Activated CD8-positive, alpha-beta T cell treated with anti-CD3 and anti-CD28 coated beads, Interleukin-2, amount 10 ng/mL, durations not matched to agents 7 days and 5 days (primary cell): ENCODE data around the gene ATP6V0D1. TPM values are rescaled to one million over a fixed set of nuclear protein-coding genes. Genes with fewer than 3 reads are reported as not detected.
"Not testable (repeated sequence)": the region's sequence is repeated elsewhere in the genome, so short reads cannot be mapped to it uniquely, and the experiment has no call there.

Experiments used
- ATAC-seq: fragments of 150-1000 bp; cut with Tn5 transposase; one replicate; pipeline ENCODE4 v1.10.0; 2021; ENCODE audit warnings: moderate library complexity
- CTCF ChIA-PET: fragments of 350-600 bp; sonication (Branson Sonifier 250); formaldehyde crosslinking; loops from one replicate; lab custom pipeline; 2021; ENCODE audit warnings: antibody characterized with exemption; lab: Charles Lee
- POLR2A ChIA-PET: fragments of 350-600 bp; sonication (Branson Sonifier 250); formaldehyde crosslinking; loops from one replicate; lab custom pipeline; 2021; ENCODE audit warnings: antibody characterized with exemption; lab: Charles Lee
- DNase-seq: peaks from one replicate; pipeline ENCODE4 v3.0.0-alpha.2; 2020
- H3K27ac Mint-ChIP-seq: one replicate; pipeline ENCODE4 v1.8.0; 2021; ENCODE audit warnings: mild to moderate bottlenecking, mixed read lengths
- H3K27me3 Mint-ChIP-seq: one replicate; pipeline ENCODE4 v1.8.0; 2021; ENCODE audit warnings: low read depth, mixed read lengths
- H3K36me3 Mint-ChIP-seq: one replicate; pipeline ENCODE4 v1.8.0; 2021; ENCODE audit warnings: low read depth, mixed read lengths
- H3K4me1 Mint-ChIP-seq: one replicate; pipeline ENCODE4 v1.8.0; 2021; ENCODE audit warnings: low read depth, mixed read lengths
- H3K4me3 Mint-ChIP-seq: one replicate; pipeline ENCODE4 v1.8.0; 2021; ENCODE audit warnings: mild to moderate bottlenecking, mixed read lengths
- H3K9me3 Mint-ChIP-seq: one replicate; pipeline ENCODE4 v1.8.0; 2022; ENCODE audit warnings: mixed read lengths; ENCODE audit not compliant: insufficient read depth
- total RNA-seq, 2 experiments: library from RNA; stranded (reverse); gene quantifications; one replicate each; pipeline ENCODE4 v1.2.3, GENCODE V29; 2021

The ATP6V0D1 gene
- total RNA-seq, 2 experiments from 2014 or later, result 52.7 to 58.1 TPM

- POLR2A ChIA-PET, result interaction anchor here (0.8 kb wide), 1 partner anchor 158 kb away, joined by 5 read pairs; no protein-coding TSS in a partner anchor
- no peak overlapping the region for H3K4me3 Mint-ChIP-seq
Observed at GRCh38 chr16:67424261-67424615, 56.7 kb downstream of the ATP6V0D1 start.

DNA sequence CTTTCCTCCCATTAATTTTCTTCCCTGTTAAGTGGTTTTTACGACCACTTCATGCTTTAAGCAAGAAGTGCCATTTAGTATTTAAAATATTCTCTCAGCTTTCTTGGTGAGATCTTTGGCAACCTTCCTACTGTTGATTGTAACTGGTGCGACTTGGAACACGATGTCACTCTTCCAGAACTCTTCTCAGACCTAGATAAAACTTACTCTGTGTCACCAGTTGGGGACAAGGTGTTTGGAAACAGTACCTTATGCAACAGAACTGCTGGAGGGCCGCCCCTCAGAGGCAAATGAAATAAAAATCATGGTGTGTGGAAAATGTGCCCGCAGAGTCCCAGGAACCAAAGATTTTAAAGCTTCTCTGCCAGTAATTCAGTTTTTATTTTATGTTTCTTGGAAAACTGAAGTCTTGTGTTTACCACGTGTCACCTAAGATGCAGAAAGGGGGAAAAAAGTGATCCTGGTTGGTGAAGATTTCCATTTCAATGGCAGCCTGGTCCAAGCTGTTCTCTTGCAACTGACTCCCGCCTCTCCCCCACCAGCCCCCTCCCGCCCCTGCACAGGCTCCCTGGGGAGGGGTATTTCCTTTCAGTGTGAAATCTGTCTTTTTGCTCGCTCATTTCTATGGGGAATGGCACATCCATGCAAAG is 57.2 kb downstream of the ATP6V0D1 start:
- H3K27ac Mint-ChIP-seq, result no peak overlapping the region
- no peaks in the 10 kb centered on the region for H3K36me3 Mint-ChIP-seq
- H3K4me1 Mint-ChIP-seq, result no peaks in the 10 kb centered on the region
- no peaks in the 10 kb centered on the region for H3K9me3 Mint-ChIP-seq
- no peak overlapping the region for H3K4me3 Mint-ChIP-seq
- ATAC-seq (no peak), DNase-seq (no peak)
- peaks cover 30% of the 10 kb centered on the region for H3K27me3 Mint-ChIP-seq
- CTCF ChIA-PET, result no interaction called here
- POLR2A ChIA-PET, result interaction anchor here (0.8 kb wide), 1 partner anchor 157 kb away, joined by 5 read pairs; no protein-coding TSS in a partner anchor

More at GRCh38 chr16:67424261-67424615, 56.7 kb downstream of the ATP6V0D1 start:
- CTCF ChIA-PET, result interaction anchor here (1.8 kb wide), 1 partner anchor 42 kb away, joined by 7 read pairs; no protein-coding TSS in a partner anchor
- H3K27ac Mint-ChIP-seq, result no peak overlapping the region
- ATAC-seq (no peak), DNase-seq (no peak)
- no peaks in the 10 kb centered on the region for H3K4me1 Mint-ChIP-seq
- H3K9me3 Mint-ChIP-seq, result no peaks in the 10 kb centered on the region
- H3K27me3 Mint-ChIP-seq, result peaks cover 34% of the 10 kb centered on the region
- no peaks in the 10 kb centered on the region for H3K36me3 Mint-ChIP-seq

DNA sequence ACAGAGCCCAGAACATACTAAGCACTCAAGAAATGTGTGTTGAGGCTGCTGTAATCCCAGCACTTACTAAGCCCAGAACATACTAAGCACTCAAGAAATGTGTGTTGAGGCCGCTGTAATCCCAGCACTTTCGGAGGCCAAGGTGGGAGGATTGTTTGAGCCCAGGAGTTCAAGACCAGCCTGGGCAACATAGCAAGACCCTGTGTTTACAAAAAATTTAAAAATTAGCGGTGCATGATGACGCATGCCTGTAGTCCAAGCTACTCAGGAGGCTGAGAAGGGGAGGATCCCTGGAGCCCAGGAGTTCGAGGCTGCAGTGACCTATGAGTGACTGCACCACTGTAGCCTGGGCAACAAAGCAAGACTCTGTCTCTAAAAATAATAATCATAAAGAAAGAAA is 57.9 kb downstream of the ATP6V0D1 start:
- CTCF ChIA-PET, result no interaction called here

DNA sequence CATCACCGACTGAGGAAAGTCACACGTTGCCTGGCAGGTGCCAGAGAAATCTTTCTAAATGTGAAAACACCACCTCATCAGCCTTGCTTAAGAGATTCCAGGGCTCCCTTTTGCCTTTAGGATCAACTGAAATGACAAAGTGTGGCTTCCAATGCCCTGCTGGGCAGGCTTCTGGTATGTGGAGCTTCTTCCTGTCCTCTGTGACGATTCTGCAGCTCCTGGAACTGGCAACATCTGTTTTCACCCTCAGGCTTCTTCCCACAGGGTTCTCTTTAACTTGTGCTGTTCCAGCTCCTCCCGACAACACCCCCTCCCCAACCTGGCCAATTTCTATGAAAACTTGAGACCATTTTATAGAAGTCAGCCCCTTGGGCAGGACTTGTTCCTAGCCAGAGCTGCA is 59.9 kb downstream of the ATP6V0D1 start:
- DNase-seq (no peak), ATAC-seq (no peak)
- peaks cover 4% of the 10 kb centered on the region for H3K4me1 Mint-ChIP-seq
- no peak overlapping the region for H3K4me3 Mint-ChIP-seq
- peaks cover 38% of the 10 kb centered on the region for H3K27me3 Mint-ChIP-seq
- CTCF ChIA-PET, result interaction anchor here (1.4 kb wide), 1 partner anchor 21 kb away, joined by 3 read pairs; no protein-coding TSS in a partner anchor
- POLR2A ChIA-PET, result no interaction called here
- no peaks in the 10 kb centered on the region for H3K9me3 Mint-ChIP-seq
- H3K27ac Mint-ChIP-seq, result no peak overlapping the region
- no peaks in the 10 kb centered on the region for H3K36me3 Mint-ChIP-seq

More for the DNA sequence above, 57.9 kb downstream of the ATP6V0D1 start:
- Mint-ChIP-seq H3K4me3 (no peak overlapping the region), H3K9me3 (no peaks in the 10 kb centered on the region), H3K4me1 (no peaks in the 10 kb centered on the region), H3K27ac (no peak overlapping the region), H3K27me3 (peaks cover 29% of the 10 kb centered on the region), H3K36me3 (no peaks in the 10 kb centered on the region)
- ATAC-seq (no peak), DNase-seq (no peak)
- POLR2A ChIA-PET, result no interaction called here

DNA sequence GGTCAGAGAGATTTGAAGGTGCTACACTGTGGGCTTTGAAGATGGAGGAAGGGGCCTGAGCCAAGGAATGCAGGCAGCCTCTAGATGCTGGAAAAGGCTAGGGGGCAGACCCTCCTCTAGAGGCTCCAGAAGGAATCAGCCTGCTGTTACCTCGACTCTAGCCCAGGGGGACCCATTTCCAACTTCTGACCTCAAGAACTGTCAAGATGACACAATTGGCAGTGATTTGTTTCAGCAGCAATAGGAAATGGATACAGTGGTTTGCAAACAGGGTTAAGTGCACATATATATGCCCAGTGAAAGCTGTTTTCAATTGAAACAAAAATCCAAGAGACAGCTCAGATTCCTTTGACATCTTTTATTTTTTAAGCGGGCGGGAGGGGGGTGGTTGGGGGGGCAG is 61.0 kb downstream of the ATP6V0D1 start:
- H3K4me3 Mint-ChIP-seq, result no peak overlapping the region
- no peaks in the 10 kb centered on the region for H3K36me3 Mint-ChIP-seq
- DNase-seq (no peak), ATAC-seq (no peak)
- H3K27ac Mint-ChIP-seq, result no peak overlapping the region
- H3K9me3 Mint-ChIP-seq, result no peaks in the 10 kb centered on the region
- POLR2A ChIA-PET, result interaction anchor here (0.6 kb wide), 1 partner anchor 427 kb away, joined by 3 read pairs; no protein-coding TSS in a partner anchor
- peaks cover 8% of the 10 kb centered on the region for H3K4me1 Mint-ChIP-seq
- H3K27me3 Mint-ChIP-seq, result peaks cover 37% of the 10 kb centered on the region
- CTCF ChIA-PET, result interaction anchor here (1.0 to 4.1 kb wide), 3 partner anchors 7 to 46 kb away, joined by 3 to 34 read pairs (median 3); no protein-coding TSS in a partner anchor

DNA sequence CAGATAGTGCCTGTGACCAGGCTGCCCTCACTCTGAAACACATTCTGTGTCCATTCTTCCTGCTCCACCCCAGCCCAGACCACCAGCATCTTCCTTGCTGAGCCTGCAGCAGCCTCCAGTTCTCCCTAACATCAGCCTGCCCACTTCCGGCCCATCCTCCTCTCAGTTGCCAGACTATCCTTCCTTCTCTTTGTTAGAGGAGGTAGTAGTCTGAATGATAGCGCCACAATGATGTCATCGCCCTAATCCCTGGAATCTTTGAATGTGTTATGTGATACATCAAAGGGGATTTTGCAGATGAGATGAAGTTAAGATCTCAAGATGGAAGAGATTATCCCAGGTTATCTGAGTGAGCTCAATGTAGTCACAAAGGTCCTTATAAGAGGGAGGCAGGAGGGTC is 61.5 kb downstream of the ATP6V0D1 start:
- ChIA-PET POLR2A (no interaction called here), CTCF (interaction anchor here (1.0 to 4.1 kb wide), 3 partner anchors 8 to 46 kb away, joined by 3 to 34 read pairs (median 3); no protein-coding TSS in a partner anchor)
- Mint-ChIP-seq H3K4me3 (no peak overlapping the region), H3K4me1 (peaks cover 8% of the 10 kb centered on the region), H3K27me3 (peaks cover 39% of the 10 kb centered on the region), H3K9me3 (no peaks in the 10 kb centered on the region), H3K27ac (no peak overlapping the region), H3K36me3 (no peaks in the 10 kb centered on the region)
- no peak for DNase-seq
- ATAC-seq, result no peak

GRCh38 chr16:67417333-67418061 is 63.5 kb downstream of the ATP6V0D1 start:
- Mint-ChIP-seq H3K36me3 (no peaks in the 10 kb centered on the region), H3K27ac (no peak overlapping the region), H3K9me3 (no peaks in the 10 kb centered on the region), H3K4me3 (no peak overlapping the region), H3K4me1 (peaks cover 8% of the 10 kb centered on the region), H3K27me3 (peaks cover 38% of the 10 kb centered on the region)
- CTCF ChIA-PET, result interaction anchor here (0.6 to 4.1 kb wide), 6 partner anchors 10 to 71 kb away, joined by 3 to 34 read pairs (median 4); no protein-coding TSS in a partner anchor
- POLR2A ChIA-PET, result no interaction called here
- ATAC-seq (no peak), DNase-seq (no peak)

DNA sequence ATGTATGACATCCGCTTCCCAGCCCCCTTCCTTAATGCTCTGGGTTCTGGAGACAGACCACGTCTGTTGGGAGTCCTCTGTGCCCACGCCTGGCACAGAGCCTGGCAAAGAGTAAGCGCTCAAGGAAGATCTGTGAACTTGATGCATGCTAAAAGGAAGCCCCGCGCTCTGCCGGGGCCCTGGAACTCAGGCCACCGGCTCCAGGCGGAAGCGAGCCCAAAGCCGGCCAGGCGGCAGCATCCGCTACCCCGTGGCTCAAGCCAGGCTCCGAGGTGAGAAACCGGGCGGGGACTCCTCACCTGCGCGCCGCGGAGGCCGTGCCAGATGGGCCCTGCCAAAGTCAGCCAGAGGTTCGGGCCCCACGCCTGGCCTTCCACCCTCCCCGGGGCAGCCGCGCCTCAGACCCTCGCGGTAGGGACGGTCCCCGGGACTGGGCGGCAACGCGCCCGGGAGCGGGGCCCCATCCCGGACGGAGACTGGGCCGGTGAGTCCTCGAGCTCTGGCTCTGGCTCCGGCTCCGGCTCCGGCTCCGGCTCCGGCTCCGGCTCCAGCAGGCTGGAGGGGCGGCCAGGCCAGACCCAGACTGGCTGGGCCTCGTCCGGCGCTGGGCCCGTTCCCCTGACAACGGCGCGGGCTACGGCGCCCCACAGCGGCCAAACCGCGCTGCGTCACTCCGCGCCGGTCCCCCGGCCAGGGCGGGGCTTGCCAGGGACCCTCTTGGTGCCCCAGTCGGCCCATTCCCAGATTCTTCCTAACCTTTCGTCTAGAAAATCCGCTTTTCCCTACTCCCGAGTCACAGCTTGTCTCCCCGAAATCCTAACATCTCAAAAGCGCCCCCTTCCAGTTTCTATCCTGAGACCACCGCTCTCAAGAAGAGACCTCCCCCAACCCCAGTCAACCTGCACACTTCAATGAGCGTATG is 64.8 kb downstream of the ATP6V0D1 start, which contains the start of gene ZDHHC1:
Gene ZDHHC1 (minus strand): TSS at position 606 of the 922 bp plus-strand sequence. CDS start 8,702 bp downstream, outside the sequence.
- peaks cover 8% of the 10 kb centered on the region for H3K4me1 Mint-ChIP-seq
- no peaks in the 10 kb centered on the region for H3K36me3 Mint-ChIP-seq
- H3K4me3 Mint-ChIP-seq, result peak within 1 kb of the TSS; percentile 67
- peak; percentile 81 for ATAC-seq
- H3K27me3 Mint-ChIP-seq, result peaks cover 36% of the 10 kb centered on the region
- CTCF ChIA-PET, result interaction anchor here (0.7 to 4.1 kb wide), 7 partner anchors 11 to 77 kb away, joined by 3 to 34 read pairs (median 4); no protein-coding TSS in a partner anchor
- no peaks in the 10 kb centered on the region for H3K9me3 Mint-ChIP-seq
- DNase-seq, result peak; percentile 48
- H3K27ac Mint-ChIP-seq, result peak within 1 kb of the TSS; percentile 12
- POLR2A ChIA-PET, result interaction anchor here (0.5 kb wide), 1 partner anchor 717 kb away, joined by 3 read pairs; no protein-coding TSS in a partner anchor

GRCh38 chr16:67415421-67415820 is 65.5 kb downstream of the ATP6V0D1 start:
- H3K9me3 Mint-ChIP-seq, ATAC-seq, POLR2A ChIA-PET, H3K27ac Mint-ChIP-seq, H3K36me3 Mint-ChIP-seq, DNase-seq, H3K4me1 Mint-ChIP-seq: not testable (repeated sequence)
- peak overlapping the region; percentile 22 for H3K4me3 Mint-ChIP-seq
- peaks cover 36% of the 10 kb centered on the region for H3K27me3 Mint-ChIP-seq
- CTCF ChIA-PET, result interaction anchor here (2.3 to 3.8 kb wide), 3 partner anchors 12 to 155 kb away, joined by 7 to 22 read pairs (median 8); no protein-coding TSS in a partner anchor

DNA sequence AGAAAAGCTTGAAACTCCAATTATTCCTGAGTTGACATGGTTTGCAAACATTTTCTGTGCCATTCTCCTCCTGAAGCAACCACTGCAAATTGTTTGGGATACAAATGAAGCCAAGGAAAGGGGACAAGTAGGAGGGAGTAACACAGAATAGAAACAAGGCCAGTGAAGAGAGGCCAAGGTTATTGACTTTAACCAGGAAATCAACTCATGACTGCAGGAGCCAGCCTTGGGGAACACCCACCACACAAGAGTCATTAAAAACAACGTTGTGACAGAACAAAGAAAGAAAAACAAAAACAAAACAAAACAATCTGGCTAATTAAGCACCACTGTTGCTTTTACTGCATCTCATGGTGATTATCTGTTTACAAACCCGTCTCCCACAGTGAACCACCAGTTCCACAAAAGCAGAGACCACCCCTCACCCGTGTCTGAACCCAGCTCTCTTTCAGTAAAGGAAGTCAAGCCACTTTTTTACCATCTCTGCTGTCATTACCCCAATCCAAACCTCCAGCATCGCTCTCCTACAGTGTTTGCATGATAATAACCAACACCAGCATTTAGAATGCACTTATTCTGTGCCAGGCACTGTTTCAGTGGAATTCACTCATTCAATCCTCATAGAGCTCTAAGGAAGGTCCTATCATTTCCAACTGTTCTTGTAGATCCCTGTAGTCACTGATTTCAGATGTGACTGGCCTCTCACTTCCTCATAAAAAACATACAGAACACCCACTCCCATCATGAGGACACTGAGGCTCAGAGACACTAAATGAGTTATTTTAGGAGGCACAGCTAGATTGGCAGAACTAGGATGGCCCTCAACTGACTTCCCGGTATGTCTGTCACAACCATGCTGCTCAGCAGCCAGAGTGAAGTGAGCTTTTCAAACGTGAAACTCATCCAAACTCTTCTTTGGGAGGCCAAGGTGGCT is 66.7 kb downstream of the ATP6V0D1 start:
- Mint-ChIP-seq H3K36me3 (no peaks in the 10 kb centered on the region), H3K27ac (no peak overlapping the region), H3K9me3 (no peaks in the 10 kb centered on the region), H3K4me1 (peaks cover 8% of the 10 kb centered on the region), H3K27me3 (peaks cover 32% of the 10 kb centered on the region), H3K4me3 (no peak overlapping the region)
- CTCF ChIA-PET, result interaction anchor here (1.1 to 3.8 kb wide), 5 partner anchors 13 to 153 kb away, joined by 3 to 22 read pairs (median 7); no protein-coding TSS in a partner anchor
- no peak for DNase-seq
- POLR2A ChIA-PET, result no interaction called here
- no peak for ATAC-seq
